Activated B cell treated with CpG ODN at 0.5 μM for 24 hours (primary cell): ENCODE results near the gene CD86. TPM values are rescaled to one million over a fixed set of nuclear protein-coding genes. Genes with fewer than 3 reads are reported as not detected.

ENCODE experiments used
- ATAC-seq: fragments of 200-7000 bp; cut with Tn5 transposase; one replicate; pipeline ENCODE4 v1.10.0; 2021; ENCODE audit warnings: low read depth, mild to moderate bottlenecking, moderate library complexity
- CTCF ChIA-PET: fragments of 350-600 bp; sonication (Branson Sonifier 250); formaldehyde crosslinking; loops from one replicate; lab custom pipeline; 2021; ENCODE audit warnings: antibody characterized with exemption; lab: Charles Lee
- POLR2A ChIA-PET: fragments of 350-600 bp; sonication (Branson Sonifier 250); formaldehyde crosslinking; loops from one replicate; lab custom pipeline; 2021; ENCODE audit warnings: antibody characterized with exemption; lab: Charles Lee
- DNase-seq: peaks from one replicate; pipeline ENCODE4 v3.0.0; 2022
- H3K27ac Mint-ChIP-seq: one replicate; pipeline ENCODE4 v1.8.0; 2020; ENCODE audit warnings: mixed read lengths
- H3K27me3 Mint-ChIP-seq: one replicate; pipeline ENCODE4 v1.8.0; 2021; ENCODE audit warnings: mixed read lengths
- H3K36me3 Mint-ChIP-seq: one replicate; pipeline ENCODE4 v1.8.0; 2021; ENCODE audit warnings: low read depth, mixed read lengths
- H3K4me1 Mint-ChIP-seq: one replicate; pipeline ENCODE4 v1.8.0; 2021; ENCODE audit warnings: mixed read lengths
- H3K4me3 Mint-ChIP-seq: one replicate; pipeline ENCODE4 v1.8.0; 2020; ENCODE audit warnings: mild to moderate bottlenecking, mixed read lengths
- H3K9me3 Mint-ChIP-seq: one replicate; pipeline ENCODE4 v1.8.0; 2020; ENCODE audit warnings: mixed read lengths
- intact Hi-C: fragments of 100-400 bp; cut with micrococcal nuclease; formaldehyde crosslinking; loops from one replicate; pipeline ENCODE4 v1.15.1; 2024
- total RNA-seq: library from RNA; stranded (reverse); gene quantifications from 2 replicates; pipeline ENCODE4 v1.2.3, GENCODE V29; 2022
- TF ChIP-seq, protein P1 (sequence below): fragments of 200-600 bp; IDR thresholded peaks from one replicate; pipeline ENCODE4 v1.8.0; 2022; ENCODE audit warnings: antibody characterized with exemption, mild to moderate bottlenecking

The CD86 gene, protein sequence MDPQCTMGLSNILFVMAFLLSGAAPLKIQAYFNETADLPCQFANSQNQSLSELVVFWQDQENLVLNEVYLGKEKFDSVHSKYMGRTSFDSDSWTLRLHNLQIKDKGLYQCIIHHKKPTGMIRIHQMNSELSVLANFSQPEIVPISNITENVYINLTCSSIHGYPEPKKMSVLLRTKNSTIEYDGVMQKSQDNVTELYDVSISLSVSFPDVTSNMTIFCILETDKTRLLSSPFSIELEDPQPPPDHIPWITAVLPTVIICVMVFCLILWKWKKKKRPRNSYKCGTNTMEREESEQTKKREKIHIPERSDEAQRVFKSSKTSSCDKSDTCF
- 31.2 and 31.7 TPM in 2 replicates for total RNA-seq

DNA sequence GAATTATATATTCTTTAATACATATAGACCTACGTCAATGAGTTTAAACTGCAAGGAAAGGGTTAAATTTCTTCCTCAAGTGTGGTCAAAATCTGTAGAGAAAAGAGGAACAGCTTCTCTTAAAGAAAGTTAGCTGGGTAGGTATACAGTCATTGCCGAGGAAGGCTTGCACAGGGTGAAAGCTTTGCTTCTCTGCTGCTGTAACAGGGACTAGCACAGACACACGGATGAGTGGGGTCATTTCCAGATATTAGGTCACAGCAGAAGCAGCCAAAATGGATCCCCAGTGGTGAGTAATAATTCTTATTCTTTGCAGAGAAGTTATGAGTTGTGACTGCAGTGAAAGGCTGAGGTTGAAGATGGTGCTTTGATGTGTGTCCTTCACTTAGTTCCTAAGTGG lies at the start of gene CD86:
CD86 (plus strand) TSS at position 148 of the 400 bp plus-strand sequence; CDS start at position 276, 128 bp downstream.
- Mint-ChIP-seq H3K9me3 (no peaks in the 10 kb centered on the region), H3K4me3 (peak within 1 kb of the TSS; percentile 84), H3K27me3 (no peaks in the 10 kb centered on the region), H3K27ac (peak within 1 kb of the TSS; percentile 79), H3K36me3 (peaks cover 19% of the 10 kb centered on the region), H3K4me1 (peaks cover 49% of the 10 kb centered on the region)
- TF ChIP-seq, protein P1, sequence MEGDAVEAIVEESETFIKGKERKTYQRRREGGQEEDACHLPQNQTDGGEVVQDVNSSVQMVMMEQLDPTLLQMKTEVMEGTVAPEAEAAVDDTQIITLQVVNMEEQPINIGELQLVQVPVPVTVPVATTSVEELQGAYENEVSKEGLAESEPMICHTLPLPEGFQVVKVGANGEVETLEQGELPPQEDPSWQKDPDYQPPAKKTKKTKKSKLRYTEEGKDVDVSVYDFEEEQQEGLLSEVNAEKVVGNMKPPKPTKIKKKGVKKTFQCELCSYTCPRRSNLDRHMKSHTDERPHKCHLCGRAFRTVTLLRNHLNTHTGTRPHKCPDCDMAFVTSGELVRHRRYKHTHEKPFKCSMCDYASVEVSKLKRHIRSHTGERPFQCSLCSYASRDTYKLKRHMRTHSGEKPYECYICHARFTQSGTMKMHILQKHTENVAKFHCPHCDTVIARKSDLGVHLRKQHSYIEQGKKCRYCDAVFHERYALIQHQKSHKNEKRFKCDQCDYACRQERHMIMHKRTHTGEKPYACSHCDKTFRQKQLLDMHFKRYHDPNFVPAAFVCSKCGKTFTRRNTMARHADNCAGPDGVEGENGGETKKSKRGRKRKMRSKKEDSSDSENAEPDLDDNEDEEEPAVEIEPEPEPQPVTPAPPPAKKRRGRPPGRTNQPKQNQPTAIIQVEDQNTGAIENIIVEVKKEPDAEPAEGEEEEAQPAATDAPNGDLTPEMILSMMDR, result no peak
- no peak for DNase-seq
- intact Hi-C loops, result loop anchor here (1.0 kb wide), 6 partner anchors 12 to 60 kb away; no protein-coding TSS in a partner anchor
- ChIA-PET POLR2A (interaction anchor here (0.6 to 3.0 kb wide), 20 partner anchors 10 to 396 kb away, joined by 3 to 35 read pairs (median 6); partner anchors contain the start of genes EAF2, ILDR1 and IQCB1), CTCF (interaction anchor here (0.6 to 2.6 kb wide), 6 partner anchors 10 to 245 kb away, joined by 3 to 11 read pairs (median 6); no protein-coding TSS in a partner anchor)
- ATAC-seq, result peak; percentile 94

DNA sequence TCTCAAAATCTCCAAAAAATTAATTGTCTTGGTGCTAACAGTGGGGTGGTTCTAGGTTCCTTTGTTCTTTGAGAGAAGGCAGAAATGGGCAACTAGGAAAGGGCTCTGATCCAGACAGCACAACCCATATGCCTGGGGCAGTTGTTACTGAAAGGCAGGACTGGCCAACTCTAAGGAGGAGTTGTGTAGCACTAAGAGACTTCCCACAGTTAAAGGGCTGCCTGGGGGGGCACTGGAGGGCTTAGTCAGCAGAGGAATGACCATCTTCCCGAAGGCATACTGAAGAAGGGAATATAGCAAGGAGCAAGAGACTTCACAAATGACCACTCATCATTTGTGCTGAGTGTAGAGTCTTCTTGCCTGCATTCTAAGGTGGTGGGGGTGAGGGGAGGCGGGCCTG lies 48.9 kb upstream of the CD86 start:
- DNase-seq, result no peak
- Mint-ChIP-seq H3K4me1 (peaks cover 53% of the 10 kb centered on the region), H3K27me3 (no peaks in the 10 kb centered on the region), H3K36me3 (no peaks in the 10 kb centered on the region), H3K4me3 (no peak overlapping the region), H3K27ac (peak overlapping the region; percentile 47), H3K9me3 (no peaks in the 10 kb centered on the region)
- intact Hi-C loops, result no loop called here
- no peak for ATAC-seq
- TF ChIP-seq, protein P1, result no peak
- POLR2A ChIA-PET, result interaction anchor here (4.2 kb wide), 1 partner anchor 12 kb away, joined by 37 read pairs; no protein-coding TSS in a partner anchor
- CTCF ChIA-PET, result no interaction called here

DNA sequence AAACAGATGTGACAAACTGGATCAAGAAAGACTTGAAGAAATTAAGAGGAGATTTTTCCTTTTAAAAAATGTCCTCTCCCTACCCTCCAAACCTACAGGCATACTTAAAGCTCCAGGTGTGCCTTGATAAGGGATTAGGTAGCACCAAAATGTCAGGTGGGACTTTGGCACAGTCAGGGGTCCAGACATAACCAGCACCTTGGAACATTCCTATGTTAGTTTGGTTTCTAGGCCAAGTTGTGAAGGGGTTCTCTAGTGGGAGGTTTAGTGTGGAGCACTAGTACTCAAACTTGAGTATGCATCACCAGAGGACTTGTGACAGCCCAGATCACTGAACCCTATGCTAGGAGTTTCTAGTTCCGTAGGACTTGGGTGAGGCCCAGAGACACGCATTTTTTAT lies 47.0 kb upstream of the CD86 start:
- ATAC-seq (no peak), DNase-seq (no peak)
- Mint-ChIP-seq H3K27ac (no peak overlapping the region), H3K9me3 (no peaks in the 10 kb centered on the region), H3K4me1 (peaks cover 49% of the 10 kb centered on the region), H3K27me3 (no peaks in the 10 kb centered on the region), H3K4me3 (no peak overlapping the region), H3K36me3 (no peaks in the 10 kb centered on the region)
- TF ChIP-seq, protein P1, result no peak
- ChIA-PET CTCF (no interaction called here), POLR2A (interaction anchor here (0.7 to 1.3 kb wide), 2 partner anchors 17 to 23 kb away, joined by 3 read pairs; no protein-coding TSS in a partner anchor)
- intact Hi-C loops, result no loop called here

DNA sequence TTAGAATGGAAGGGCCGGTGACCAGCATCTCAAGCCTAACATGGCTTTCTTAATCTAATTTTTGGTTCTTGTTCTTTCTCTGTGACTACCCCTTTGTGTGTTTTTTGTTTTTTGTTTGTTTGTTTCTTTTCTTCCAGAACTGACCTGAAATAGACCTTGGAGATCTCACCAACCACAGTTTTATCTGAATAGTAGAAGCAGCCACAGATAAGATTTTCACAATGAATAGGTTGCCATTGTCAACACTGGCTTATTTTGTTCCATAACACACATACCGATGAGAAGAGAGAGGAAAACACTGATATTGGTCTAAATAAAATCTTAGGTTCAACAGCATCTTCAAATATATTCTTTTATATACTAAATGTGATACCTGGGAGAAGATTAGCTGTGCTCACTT lies 44.7 kb upstream of the CD86 start:
- POLR2A ChIA-PET, result interaction anchor here (2.3 to 2.6 kb wide), 2 partner anchors 20 to 44 kb away, joined by 6 to 7 read pairs; partner anchors contain the start of gene CD86
- H3K4me1 Mint-ChIP-seq, result peaks cover 47% of the 10 kb centered on the region
- no peak overlapping the region for H3K27ac Mint-ChIP-seq
- no peaks in the 10 kb centered on the region for H3K9me3 Mint-ChIP-seq
- TF ChIP-seq, protein P1, result no peak
- intact Hi-C loops, result no loop called here
- no peak overlapping the region for H3K4me3 Mint-ChIP-seq
- DNase-seq (no peak), ATAC-seq (no peak)
- H3K36me3 Mint-ChIP-seq, result no peaks in the 10 kb centered on the region
- H3K27me3 Mint-ChIP-seq, result no peaks in the 10 kb centered on the region
- CTCF ChIA-PET, result interaction anchor here (1.4 kb wide), 1 partner anchor 15 kb away, joined by 5 read pairs; no protein-coding TSS in a partner anchor

DNA sequence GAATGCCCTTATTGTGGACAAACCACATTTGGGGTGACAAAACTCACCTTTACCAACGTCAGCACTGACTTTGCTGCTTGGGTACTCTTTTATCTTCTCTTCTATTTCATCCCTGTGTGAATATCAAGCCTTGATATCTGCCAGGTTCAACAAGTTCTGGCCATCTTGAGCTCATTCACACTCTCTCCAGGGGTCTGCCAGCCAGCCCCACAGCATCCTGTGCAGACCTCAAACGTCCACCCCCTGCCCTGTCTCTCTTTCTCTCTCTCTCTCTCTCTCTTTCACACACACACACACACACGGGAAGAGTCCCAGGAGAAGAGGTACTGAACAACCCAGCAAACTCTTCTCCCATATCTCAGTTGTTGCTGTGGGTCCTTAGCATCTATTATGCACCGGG lies 43.8 kb upstream of the CD86 start:
- no peak for ATAC-seq
- H3K27ac Mint-ChIP-seq, result no peak overlapping the region
- no peaks in the 10 kb centered on the region for H3K27me3 Mint-ChIP-seq
- CTCF ChIA-PET, result interaction anchor here (1.4 kb wide), 1 partner anchor 16 kb away, joined by 5 read pairs; no protein-coding TSS in a partner anchor
- intact Hi-C loops, result no loop called here
- H3K9me3 Mint-ChIP-seq, result peaks cover 3% of the 10 kb centered on the region
- POLR2A ChIA-PET, result interaction anchor here (0.5 to 2.6 kb wide), 3 partner anchors 19 to 66 kb away, joined by 3 to 7 read pairs (median 6); partner anchors contain the start of gene CD86
- H3K4me3 Mint-ChIP-seq, result no peak overlapping the region
- peaks cover 45% of the 10 kb centered on the region for H3K4me1 Mint-ChIP-seq
- no peaks in the 10 kb centered on the region for H3K36me3 Mint-ChIP-seq
- no peak for DNase-seq
- TF ChIP-seq, protein P1, result no peak
